H1 (cell line): ENCODE data around the gene DPYD. TPM values are rescaled to one million over a fixed set of nuclear protein-coding genes. Genes with fewer than 3 reads are reported as not detected.

Experiments
- CTCF ChIA-PET: fragments of 300-600 bp; sonication (Branson Sonifier 250); formaldehyde crosslinking; loops from one replicate; lab custom pipeline; 2021; ENCODE audit not compliant: partially characterized antibody; lab: Charles Lee
- POLR2A ChIA-PET: fragments of 300-600 bp; sonication (Branson Sonifier 250); formaldehyde crosslinking; loops from one replicate; lab custom pipeline; 2021; ENCODE audit warnings: inconsistent platforms; ENCODE audit not compliant: partially characterized antibody; lab: Charles Lee
- DNase-seq, 2 experiments: peaks; one replicate each; pipeline versions ENCODE4 v3.0.0 to v3.0.0-alpha.2; 2010 to 2022; ENCODE audit warnings: low spot score in 2 of 2, low read depth in 1 of 2, mixed read lengths in 1 of 2
- FAIRE-seq: peaks from 2 replicates; lab custom pipeline; 2011; peaks lifted over from hg19 to GRCh38; lab: Jason Lieb, UNC
- H2AFZ ChIP-seq: 2 replicates; pipeline ENCODE4 v1.8.1; 2012; ENCODE audit warnings: low read length, inconsistent platforms
- H2AK5ac ChIP-seq: 2 replicates; pipeline ENCODE4 v1.6.1; 2013; ENCODE audit warnings: low read depth, low read length
- H2BK120ac ChIP-seq: replicated peaks from 2 replicates; pipeline ENCODE3; 2013; ENCODE audit warnings: low read depth, low read length, inconsistent platforms
- H2BK12ac ChIP-seq: 2 replicates; pipeline ENCODE4 v1.6.1; 2013; ENCODE audit warnings: low read depth, low read length
- H2BK15ac ChIP-seq: 2 replicates; pipeline ENCODE4 v1.6.1; 2013; ENCODE audit warnings: low read length
- H2BK20ac ChIP-seq: 2 replicates; pipeline ENCODE4 v1.6.1; 2013; ENCODE audit warnings: low read length
- H2BK5ac ChIP-seq: 2 replicates; pipeline ENCODE4 v1.6.1; 2013; ENCODE audit warnings: low read depth, low read length
- H3K14ac ChIP-seq: 2 replicates; pipeline ENCODE4 v1.6.1; 2013; ENCODE audit warnings: inconsistent platforms; ENCODE audit not compliant: insufficient read length
- H3K18ac ChIP-seq: 2 replicates; pipeline ENCODE4 v1.6.1; 2013; ENCODE audit warnings: low read length; ENCODE audit errors: extremely low read depth
- H3K23ac ChIP-seq: 2 replicates; pipeline ENCODE4 v1.6.1; 2013; ENCODE audit warnings: inconsistent platforms; ENCODE audit not compliant: insufficient read length
- H3K23me2 ChIP-seq: 2 replicates; pipeline ENCODE4 v1.6.1; 2013; ENCODE audit warnings: low read depth, low read length
- H3K27ac ChIP-seq: 2 replicates; pipeline ENCODE4 v1.6.1; 2011; ENCODE audit warnings: low read depth, low read length, inconsistent platforms
- H3K27me3 ChIP-seq, 4 experiments: replicated peaks in 1 of 4; 1 replicate in 1 of 4; 2 replicates in 3 of 4; pipeline versions ENCODE4 v1.6.1 to v1.8.1; 2011 to 2013; ENCODE audit warnings: low read length in 3 of 4, mild to moderate bottlenecking in 3 of 4, inconsistent platforms in 2 of 4, mixed read lengths in 2 of 4, moderate library complexity in 1 of 4; ENCODE audit not compliant: control insufficient read depth in 3 of 4, insufficient read depth in 3 of 4; ENCODE audit errors: extremely low read depth in 1 of 4
- H3K36me3 ChIP-seq, 4 experiments: 2 replicates each; pipeline versions ENCODE4 v1.6.1 to v1.8.1; 2011 to 2013; ENCODE audit warnings: mild to moderate bottlenecking in 4 of 4, low read length in 3 of 4, moderate library complexity in 2 of 4, control low read depth in 1 of 4, inconsistent platforms in 1 of 4; ENCODE audit not compliant: insufficient read depth in 4 of 4, control insufficient read depth in 2 of 4
- H3K4ac ChIP-seq: replicated peaks from 2 replicates; pipeline ENCODE3; 2013; ENCODE audit warnings: low read length, low read depth, mixed read lengths, inconsistent platforms; ENCODE audit not compliant: insufficient read length
- H3K4me1 ChIP-seq, 4 experiments: replicated peaks in 1 of 4; 1 replicate in 1 of 4; 2 replicates in 3 of 4; pipeline versions ENCODE4 v1.6.1 to v1.8.1; 2011 to 2013; ENCODE audit warnings: low read length in 3 of 4, inconsistent platforms in 2 of 4, mixed read lengths in 1 of 4; ENCODE audit not compliant: insufficient read depth in 4 of 4, control insufficient read depth in 3 of 4
- H3K4me2 ChIP-seq, 2 experiments: 2 replicates each; pipeline versions ENCODE4 v1.6.1 to v1.8.1; 2011 to 2013; ENCODE audit warnings: low read depth in 2 of 2, low read length in 2 of 2, control low read depth in 1 of 2, inconsistent platforms in 1 of 2, mild to moderate bottlenecking in 1 of 2; ENCODE audit not compliant: insufficient read depth in 1 of 2
- H3K4me3 ChIP-seq, 4 experiments: fragments of 200-600, 300-600 bp in 1 of 4; sonication (generic), shearing (Covaris generic), sonication (Bioruptor Twin) in 1 of 4; 2 replicates each; pipeline versions ENCODE4 v1.5.1 to v1.8.1; 2011 to 2016; ENCODE audit warnings: low read length in 4 of 4, low read depth in 3 of 4, control low read depth in 2 of 4, inconsistent platforms in 2 of 4, mild to moderate bottlenecking in 2 of 4, mixed read lengths in 1 of 4, moderate library complexity in 1 of 4; ENCODE audit not compliant: insufficient read depth in 2 of 4; ENCODE audit errors: extremely low read depth in 1 of 4
- H3K56ac ChIP-seq: replicated peaks from 2 replicates; pipeline ENCODE3; 2013; ENCODE audit warnings: low read depth, mild to moderate bottlenecking, mixed read lengths, low read length, inconsistent platforms; ENCODE audit not compliant: insufficient read length
- H3K79me1 ChIP-seq: 2 replicates; pipeline ENCODE4 v1.6.1; 2013; ENCODE audit warnings: low read depth, low read length, control low read depth
- H3K79me2 ChIP-seq, 2 experiments: 2 replicates each; pipeline versions ENCODE4 v1.6.1 to v1.8.1; 2012 to 2013; ENCODE audit warnings: low read length in 2 of 2, mild to moderate bottlenecking in 2 of 2, inconsistent platforms in 1 of 2; ENCODE audit not compliant: insufficient read depth in 2 of 2, control insufficient read depth in 1 of 2
- H3K9ac ChIP-seq, 4 experiments: replicated peaks in 1 of 4; 1 replicate in 1 of 4; 2 replicates in 3 of 4; pipeline versions ENCODE4 v1.6.1 to v1.8.1; 2011 to 2013; ENCODE audit warnings: low read depth in 3 of 4, low read length in 3 of 4, control low read depth in 2 of 4, mild to moderate bottlenecking in 2 of 4, moderate library complexity in 2 of 4, inconsistent platforms in 1 of 4; ENCODE audit errors: extremely low read depth in 1 of 4
- H3K9me3 ChIP-seq, 2 experiments: 2 replicates each; pipeline versions ENCODE4 v1.6.1 to v1.8.1; 2012 to 2013; ENCODE audit warnings: mild to moderate bottlenecking in 2 of 2, moderate library complexity in 2 of 2, control low read depth in 1 of 2, inconsistent platforms in 1 of 2, low read depth in 1 of 2, low read length in 1 of 2, mixed read lengths in 1 of 2; ENCODE audit not compliant: insufficient read depth in 2 of 2
- H4K20me1 ChIP-seq, 2 experiments: replicated peaks in 1 of 2; 2 replicates each; pipeline versions ENCODE3 to v1.8.1; 2011 to 2013; ENCODE audit warnings: inconsistent platforms in 2 of 2, low read length in 2 of 2, mild to moderate bottlenecking in 1 of 2; ENCODE audit not compliant: insufficient read depth in 2 of 2, control insufficient read depth in 1 of 2
- H4K5ac ChIP-seq: 2 replicates; pipeline ENCODE4 v1.6.1; 2013; ENCODE audit warnings: low read length, low read depth, mixed read lengths, inconsistent platforms; ENCODE audit not compliant: insufficient read length
- H4K8ac ChIP-seq: 2 replicates; pipeline ENCODE4 v1.8.0; 2013; ENCODE audit warnings: mild to moderate bottlenecking, moderate library complexity, low read length, inconsistent platforms; ENCODE audit not compliant: insufficient read depth; ENCODE audit errors: extremely low read depth
- H4K91ac ChIP-seq: replicated peaks from 2 replicates; pipeline ENCODE3; 2013; ENCODE audit warnings: low read length, mixed read lengths, inconsistent platforms; ENCODE audit not compliant: insufficient read length
- CREB1 ChIP-seq: IDR thresholded peaks from 2 replicates; pipeline ENCODE4 v1.6.1; 2012; ENCODE audit warnings: inconsistent platforms
- POLR2A ChIP-seq, 2 experiments: IDR thresholded peaks; 1 replicate in 1 of 2; 2 replicates in 1 of 2; pipeline ENCODE4 v1.6.1; 2011; ENCODE audit warnings: low read depth in 2 of 2, low read length in 2 of 2, mild to moderate bottlenecking in 2 of 2; ENCODE audit errors: control extremely low read depth in 1 of 2
- SP1 ChIP-seq: IDR thresholded peaks from 2 replicates; pipeline ENCODE4 v1.6.1; 2011; ENCODE audit warnings: low read depth, low read length
- TCF12 ChIP-seq: IDR thresholded peaks from 2 replicates; pipeline ENCODE4 v1.6.1; 2011; ENCODE audit warnings: low read depth, mild to moderate bottlenecking, low read length
- WGBS, 2 experiments: shearing (Covaris generic) in 1 of 2; methylation state at CpG; one replicate each; pipeline versions ENCODE4 v1.1.6 to v1.1.7; 2013 to 2015; ENCODE audit warnings: low lambda C conversion rate in 2 of 2, mixed read lengths in 2 of 2, inconsistent platforms in 1 of 2, low coverage in 1 of 2, missing lambda C conversion rate in 1 of 2; ENCODE audit not compliant: insufficient replicate concordance in 2 of 2, insufficient coverage in 1 of 2, insufficient read length in 1 of 2; ENCODE audit errors: extremely low coverage in 1 of 2, missing lambda C conversion rate in 1 of 2; 5-methylcytosine and 5-hydroxymethylcytosine counted together
- polyA plus RNA-seq, 7 experiments: library from polyadenylated mRNA; depleted of rRNA in 3 of 7; stranded (reverse) in 5 of 7; unstranded in 2 of 7; fragments of >200 nt in 5 of 7; fragments of 200-250 nt in 2 of 7; gene quantifications; 1 replicate in 5 of 7; 2 replicates in 1 of 7; 4 replicates in 1 of 7; pipeline versions ENCODE4 v1.2.1 to v1.2.3, GENCODE V29; 2011 to 2013; ENCODE audit warnings: missing spikeins in 2 of 7, mixed read lengths in 2 of 7
- total RNA-seq: library from RNA; stranded (reverse); fragmentation: NEBNext Ultra II Directional; extraction: Animal tissue kit (Norgen Biotek cat#: 25700); gene quantifications from 2 replicates; pipeline ENCODE4 v1.2.1, GENCODE V29; 2021

DPYD gene
- total and polyA plus RNA-seq, 2 of the 8 experiments (the other 6 are each of a cell fraction or from before 2014, with no cell fraction given): 0.29 to 0.73 TPM

DNA sequence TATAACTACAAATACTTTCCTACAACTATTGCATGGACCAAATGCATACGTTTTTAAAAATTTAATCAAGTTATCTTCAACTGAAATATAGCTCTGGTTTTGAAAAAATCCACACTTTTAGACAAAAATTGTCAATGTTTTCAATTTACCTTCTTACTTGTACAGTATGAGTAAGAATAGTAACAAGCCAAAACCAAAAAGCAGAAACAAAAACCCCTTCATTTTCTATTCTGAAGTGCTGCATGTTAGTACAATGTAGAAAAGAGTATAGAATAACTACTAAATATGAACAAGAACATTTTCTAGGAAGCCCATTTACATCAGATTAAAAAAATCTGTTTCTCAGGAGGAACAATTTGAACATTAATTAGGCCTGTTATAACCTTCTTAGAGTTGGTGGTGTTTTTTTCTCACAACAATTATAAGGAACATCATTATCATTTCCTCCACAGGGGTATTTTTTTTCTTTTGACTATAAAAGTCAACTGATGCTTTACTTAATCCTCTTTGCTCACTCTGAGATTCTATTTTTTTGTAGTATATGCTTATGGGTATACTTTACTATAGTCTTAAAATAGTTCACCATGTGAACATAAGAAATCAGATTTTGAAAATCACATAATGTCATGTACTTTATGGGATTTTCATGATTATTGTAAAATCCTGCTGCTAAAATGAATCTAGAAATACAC lies 723.9 kb downstream of the DPYD start:
- no peak overlapping the region for H2BK5ac ChIP-seq
- H2AK5ac ChIP-seq: no peak overlapping the region
- H3K9ac ChIP-seq: no peak overlapping the region
- no peak overlapping the region for H3K4me3 ChIP-seq
- H3K27ac ChIP-seq: no peak overlapping the region
- no peak overlapping the region for H2BK120ac ChIP-seq
- H3K18ac ChIP-seq: no peak overlapping the region
- CTCF ChIA-PET: no interaction called here
- no peak overlapping the region for H4K5ac ChIP-seq
- no peak overlapping the region for H2BK15ac ChIP-seq
- H3K23me2 ChIP-seq: no peaks in the 10 kb centered on the region
- no peaks in the 10 kb centered on the region for H3K4me1 ChIP-seq
- H4K8ac ChIP-seq: no peak overlapping the region
- DNase-seq (no peak), FAIRE-seq (no peak)
- no peak overlapping the region for H3K14ac ChIP-seq
- no peaks in the 10 kb centered on the region for H3K9me3 ChIP-seq
- H3K23ac ChIP-seq: no peak overlapping the region
- H2BK12ac ChIP-seq: no peak overlapping the region
- H2BK20ac ChIP-seq: no peak overlapping the region
- POLR2A ChIA-PET: no interaction called here
- no peak overlapping the region for H3K4ac ChIP-seq
- TF ChIP-seq TCF12 (no peak), SP1 (no peak), POLR2A (IDR thresholded peaks at IDR 0.05; ENCODE audit: control extremely low read depth in 1 of 2, low read depth in 2 of 2, low read length in 2 of 2) (no peak), CREB1 (no peak)
- H3K79me2 ChIP-seq: no peaks in the 10 kb centered on the region
- WGBS, 2 experiments: 88% methylated on average over 1 of the region's 1 CpG; no CpG with 5 or more reads in 1 of the 2 experiments
- H3K79me1 ChIP-seq: no peaks in the 10 kb centered on the region
- H3K56ac ChIP-seq: no peak overlapping the region
- no peak overlapping the region for H3K4me2 ChIP-seq
- no peaks in the 10 kb centered on the region for H3K27me3 ChIP-seq
- no peak overlapping the region for H4K91ac ChIP-seq
- H2AFZ ChIP-seq: no peak overlapping the region
- no peaks in the 10 kb centered on the region for H4K20me1 ChIP-seq
- H3K36me3 ChIP-seq: no peaks in the 10 kb centered on the region
